K562 (cell line): ENCODE results near the gene USP28. TPM values are rescaled to one million over a fixed set of nuclear protein-coding genes. Genes with fewer than 3 reads are reported as not detected.

Experiments used
- ATAC-seq: fragments of 200-7000 bp; cut with Tn5 transposase; 3 replicates; pipeline ENCODE4 v1.9.1; 2020; ENCODE audit warnings: moderate library complexity
- BruUV-seq: library from RNA; stranded (reverse); fragments of 400-500 nt; replicated peaks from 2 replicates; lab custom pipeline; 2021; lab: Mats Ljungman, UMichigan
- CTCF ChIA-PET: fragments of 300-600 bp; formaldehyde crosslinking; extraction: SDS; loops from one replicate; lab custom pipeline; 2021; ENCODE audit warnings: low intra/inter-chr PET ratio; lab: Yijun Ruan, JAX
- POLR2A ChIA-PET: fragments of 300-600, 350-650 bp; sonication (Branson Sonifier 250); formaldehyde crosslinking; extraction: SDS; loops from one replicate; lab custom pipeline; 2021; ENCODE audit warnings: antibody characterized with exemption, inconsistent platforms; lab: Yijun Ruan, JAX
- DNase-seq, 4 experiments: peaks; one replicate each; pipeline versions ENCODE4 v3.0.0 to v3.0.0-alpha.2; 2011 to 2018; ENCODE audit warnings: low spot score in 3 of 4, mixed read lengths in 3 of 4; ENCODE audit errors: extremely low read depth in 1 of 4
- FAIRE-seq: peaks from 2 replicates; lab custom pipeline; 2011; peaks lifted over from hg19 to GRCh38; lab: Jason Lieb, UNC
- H2AFZ ChIP-seq: 2 replicates; pipeline ENCODE4 v1.6.0; 2011; ENCODE audit warnings: low read depth, low read length, control low read depth, inconsistent platforms
- H3K27ac ChIP-seq: fragments of 200-600 bp; 3 replicates; pipeline ENCODE4 v1.8.0; 2011; ENCODE audit warnings: low read depth, mild to moderate bottlenecking, control low read depth, inconsistent platforms, low read length, moderate library complexity, mixed read lengths; ENCODE audit errors: extremely low read depth
- H3K27me3 ChIP-seq, 2 experiments: fragments of 300-600 bp in 1 of 2; 2 replicates in 1 of 2; 3 replicates in 1 of 2; pipeline versions ENCODE4 v1.6.0 to v1.8.0; 2011; ENCODE audit warnings: inconsistent platforms in 2 of 2, low read length in 2 of 2, mild to moderate bottlenecking in 1 of 2, mixed read lengths in 1 of 2, moderate library complexity in 1 of 2; ENCODE audit not compliant: control insufficient read depth in 2 of 2, insufficient read depth in 2 of 2
- H3K36me3 ChIP-seq: fragments of 300-600 bp; 3 replicates; pipeline ENCODE4 v1.8.0; 2011; ENCODE audit warnings: mild to moderate bottlenecking, low read length, inconsistent platforms; ENCODE audit not compliant: control insufficient read depth, insufficient read depth
- H3K4me1 ChIP-seq, 2 experiments: fragments of 200-600 bp in 1 of 2; replicated peaks in 1 of 2; 2 replicates in 1 of 2; 3 replicates in 1 of 2; pipeline versions ENCODE4 v1.5.1 to v1.8.0; 2011; ENCODE audit warnings: inconsistent platforms in 2 of 2, low read length in 2 of 2, mild to moderate bottlenecking in 1 of 2, mixed read lengths in 1 of 2, moderate library complexity in 1 of 2; ENCODE audit not compliant: control insufficient read depth in 2 of 2, insufficient read depth in 2 of 2
- H3K4me2 ChIP-seq: 2 replicates; pipeline ENCODE4 v1.6.1; 2011; ENCODE audit warnings: low read length, control low read depth, inconsistent platforms, mixed read lengths; ENCODE audit not compliant: insufficient read depth
- H3K4me3 ChIP-seq: fragments of 200-600 bp; sonication (generic), shearing (Covaris generic); 2 replicates; pipeline ENCODE4 v1.5.1; 2016; ENCODE audit warnings: control low read depth, inconsistent platforms
- H3K79me2 ChIP-seq: fragments of 200-600 bp; 3 replicates; pipeline ENCODE4 v1.8.0; 2011; ENCODE audit warnings: low read length, inconsistent platforms; ENCODE audit not compliant: control insufficient read depth, insufficient read depth
- H3K9ac ChIP-seq, 2 experiments: 2 replicates each; pipeline versions ENCODE4 v1.6.0 to v1.6.1; 2011; ENCODE audit warnings: low read depth in 2 of 2, low read length in 2 of 2, control low read depth in 1 of 2, inconsistent platforms in 1 of 2, mild to moderate bottlenecking in 1 of 2, mixed read lengths in 1 of 2; ENCODE audit not compliant: insufficient read depth in 1 of 2
- H3K9me1 ChIP-seq: one replicate; pipeline ENCODE4 v1.6.0; 2011; ENCODE audit warnings: inconsistent platforms, mild to moderate bottlenecking, low read length, moderate library complexity; ENCODE audit not compliant: control insufficient read depth, insufficient read depth
- H3K9me3 ChIP-seq: replicated peaks from 2 replicates; pipeline ENCODE4 v1.5.1; 2011; ENCODE audit warnings: low read depth, low read length, inconsistent platforms; ENCODE audit not compliant: control insufficient read depth, insufficient read depth
- H4K20me1 ChIP-seq: replicated peaks from 2 replicates; pipeline ENCODE4 v1.6.1; 2011; ENCODE audit warnings: low read length, inconsistent platforms, mixed read lengths; ENCODE audit not compliant: control insufficient read depth, insufficient read depth
- ASH1L ChIP-seq: fragments of 450-650 bp; IDR thresholded peaks from 2 replicates; pipeline ENCODE4 v1.6.1; 2018; ENCODE audit warnings: borderline replicate concordance, mild to moderate bottlenecking, low read depth; ENCODE audit not compliant: partially characterized antibody
- COPS2 ChIP-seq: fragments of 450-650 bp; conservative IDR thresholded peaks from 2 replicates; pipeline ENCODE4 v1.6.1; 2016; ENCODE audit warnings: mild to moderate bottlenecking, moderate library complexity
- DEAF1 ChIP-seq: fragments of 450-650 bp; formaldehyde crosslinking; IDR thresholded peaks from 2 replicates; pipeline ENCODE4 v1.4.0; 2020; ENCODE audit warnings: mild to moderate bottlenecking, moderate library complexity
- E2F3 ChIP-seq: fragments of 250-450 bp; sonication (Bioruptor Pico); IDR thresholded peaks from 2 replicates; pipeline ENCODE4 v1.4.0; 2020; ENCODE audit warnings: mild to moderate bottlenecking
- FOXA1 ChIP-seq: fragments of 450-650 bp; IDR thresholded peaks from 2 replicates; pipeline ENCODE4 v1.6.1; 2016; ENCODE audit warnings: mild to moderate bottlenecking, borderline replicate concordance
- FOXO4 ChIP-seq: fragments of 450-650 bp; formaldehyde crosslinking; IDR thresholded peaks from 2 replicates; pipeline ENCODE4 v1.4.0; 2020; ENCODE audit warnings: mild to moderate bottlenecking, moderate library complexity
- MCM7 ChIP-seq, 2 experiments: fragments of 450-650 bp; IDR thresholded peaks; 2 replicates each; pipeline ENCODE4 v1.6.1; 2016 to 2018
- MIER1 ChIP-seq: fragments of 450-650 bp; IDR thresholded peaks from 2 replicates; pipeline ENCODE4 v1.6.1; 2016; ENCODE audit warnings: antibody characterized with exemption, mild to moderate bottlenecking, low read depth
- NKRF ChIP-seq: fragments of 450-650 bp; IDR thresholded peaks from 2 replicates; pipeline ENCODE4 v1.6.1; 2016; ENCODE audit warnings: borderline replicate concordance
- PHF8 ChIP-seq: fragments of 200-600 bp; sonication (generic); IDR thresholded peaks from 2 replicates; pipeline ENCODE4 v1.6.1; 2012; ENCODE audit warnings: mixed run types, mild to moderate bottlenecking, inconsistent platforms, low read length, moderate library complexity, borderline replicate concordance
- POLR3G ChIP-seq: IDR thresholded peaks from 2 replicates; pipeline ENCODE4 v1.6.1; 2011; ENCODE audit not compliant: insufficient read length, insufficient replicate concordance; ENCODE audit errors: extremely low read depth
- SRSF7 ChIP-seq: fragments of 200-400 bp; formaldehyde crosslinking; optimal IDR thresholded peaks from 2 replicates; pipeline ENCODE3; 2017; ENCODE audit warnings: mild to moderate bottlenecking, low read depth, low read length
- ZBTB5 ChIP-seq: fragments of 450-650 bp; IDR thresholded peaks from 2 replicates; pipeline ENCODE4 v1.6.1; 2017; ENCODE audit warnings: antibody characterized with exemption
- ZC3H11A ChIP-seq: IDR thresholded peaks from 2 replicates; pipeline ENCODE4 v1.6.1; 2012; ENCODE audit warnings: low read depth, low read length, improper control_type of control experiment
- ZNF146 ChIP-seq: IDR thresholded peaks from one replicate; pipeline ENCODE4 v1.6.1; 2018; ENCODE audit warnings: missing compliant biosample characterization; ENCODE audit not compliant: unreplicated experiment
- ZNF224 ChIP-seq: sonication (generic); formaldehyde crosslinking; IDR thresholded peaks from 2 replicates; pipeline ENCODE4 v1.8.0; 2022; ENCODE audit warnings: mild to moderate bottlenecking, missing genetic modification reagents
- ZNF274 ChIP-seq: IDR thresholded peaks from 2 replicates; pipeline ENCODE4 v1.6.1; 2011; ENCODE audit warnings: low read depth, mild to moderate bottlenecking, low read length, moderate library complexity, borderline replicate concordance
- WGBS: fragments of 100-300 bp; shearing (Covaris generic); methylation state at CpG from one replicate; pipeline ENCODE4 v1.1.6; 2016; ENCODE audit warnings: low coverage, mixed read lengths; ENCODE audit not compliant: insufficient coverage; ENCODE audit errors: missing lambda C conversion rate; 5-methylcytosine and 5-hydroxymethylcytosine counted together
- in situ Hi-C: fragments of 300-500 bp; cut with MboI; formaldehyde crosslinking; loops from 4 replicates; pipeline ENCODE4 v1.15.0; 2018; ENCODE audit warnings: inconsistent platforms, mixed read lengths
- intact Hi-C: fragments of 100-400 bp; cut with micrococcal nuclease; formaldehyde crosslinking; loops from 2 replicates; pipeline ENCODE4 v1.14.2; 2022
- polyA plus RNA-seq, 8 experiments: library from polyadenylated mRNA; depleted of rRNA in 4 of 8; stranded (reverse) in 5 of 8; unstranded in 3 of 8; fragments of >200 nt; fragmentation: Nextera tagmentation in 2 of 8; fragmentation: Illumina TruSeq in 1 of 8; extraction: Ambion mirVana in 2 of 8; extraction: Trizol in 1 of 8; gene quantifications; 2 replicates each; pipeline versions ENCODE4 v1.2.1 to v1.2.3, GENCODE V29; 2011 to 2014; ENCODE audit warnings: inconsistent platforms in 1 of 8, missing spikeins in 1 of 8
- total RNA-seq, 7 experiments: library from RNA; depleted of rRNA in 6 of 7; stranded (reverse); fragments of >200 nt in 6 of 7; fragmentation: Illumina TruSeq in 2 of 7; extraction: Trizol in 2 of 7; gene quantifications; 2 replicates each; pipeline versions ENCODE4 v1.2.1 to v1.2.3, GENCODE V29; 2011 to 2021; ENCODE audit warnings: low replicate concordance in 1 of 7

Gene USP28
- total and polyA plus RNA-seq, 9 of the 15 experiments (the other 6 are each of a cell fraction or from before 2014, with no cell fraction given) = 3.7 to 42.7 (median 20.3) TPM

GRCh38 chr11:113907152-113907551 is 31.8 kb upstream of the USP28 start:
- POLR2A ChIA-PET = interaction anchor here (0.8 to 1.2 kb wide), 3 partner anchors 11 to 168 kb away, joined by 3 to 4 read pairs (median 4); no protein-coding TSS in a partner anchor
- Histone ChIP-seq H3K9me1 (no peaks in the 10 kb centered on the region), H3K9ac (no peak overlapping the region), H2AFZ (no peak overlapping the region), H4K20me1 (no peaks in the 10 kb centered on the region), H3K4me3 (no peak overlapping the region), H3K27me3 (peaks cover 33 to 47% of the 10 kb centered on the region in 2 experiments), H3K4me1 (no peaks in the 10 kb centered on the region; a peak in 1 of 5 replicates), H3K79me2 (no peaks in the 10 kb centered on the region), H3K36me3 (no peaks in the 10 kb centered on the region), H3K9me3 (no peaks in the 10 kb centered on the region), H3K27ac (no peak overlapping the region), H3K4me2 (no peak overlapping the region)
- no peak for TF ChIP-seq ZNF146 (CRISPR knock-in tag)
- TF ChIP-seq ZC3H11A = no peak
- no peak for TF ChIP-seq SRSF7
- no peak for TF ChIP-seq MIER1
- no peak for TF ChIP-seq E2F3 (CRISPR knock-in tag)
- TF ChIP-seq ZBTB5 = no peak
- no peak for TF ChIP-seq NKRF
- TF ChIP-seq POLR3G = no peak
- no peak for TF ChIP-seq FOXO4 (CRISPR knock-in tag)
- TF ChIP-seq FOXA1 = no peak
- TF ChIP-seq MCM7 (IDR thresholded peaks at IDR 0.05) = no peak
- no peak for TF ChIP-seq DEAF1 (CRISPR knock-in tag)
- TF ChIP-seq ASH1L = no peak
- TF ChIP-seq ZNF224 (CRISPR knock-in tag) = no peak
- TF ChIP-seq PHF8 = no peak
- no peak for TF ChIP-seq COPS2
- TF ChIP-seq ZNF274 = no peak
- in situ Hi-C loops (no loop called here), intact Hi-C loops (no loop called here)
- DNase-seq (no peak), ATAC-seq (no peak), FAIRE-seq (no peak)
- 0% methylated on average over 1 of the region's 1 CpG for WGBS
- CTCF ChIA-PET = no interaction called here
- BruUV-seq = no TSS peak
